ENCODE data around the gene TMEM244.

DNA sequence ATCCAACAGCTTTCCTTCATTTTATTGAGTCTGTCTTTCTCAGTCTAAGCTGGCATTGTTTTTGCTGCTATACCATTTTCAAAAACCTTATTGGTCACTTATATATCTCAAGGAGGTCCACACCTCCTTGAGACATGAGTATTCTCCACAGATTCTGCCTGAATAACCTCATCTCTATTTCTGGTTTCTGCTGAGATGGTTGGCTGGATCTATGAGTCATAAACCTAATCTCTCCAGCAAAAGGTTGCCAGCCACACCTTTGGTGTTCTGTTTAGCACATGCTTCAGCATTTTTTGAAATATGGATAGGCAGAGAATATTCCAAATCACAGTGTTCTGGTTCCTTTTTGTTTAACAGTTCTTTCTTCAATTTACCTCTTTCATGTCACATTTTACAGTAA is 40.8 kb upstream of the TMEM244 start:
- TF ChIP-seq EGR1 (conservative IDR thresholded peaks at IDR 0.05) = no peak
- TF ChIP-seq POLR2AphosphoS5 (IDR thresholded peaks at IDR 0.05; ENCODE audit: control insufficient read depth, insufficient read depth, low read depth, low read length) = no peak
- TF ChIP-seq, protein P1, sequence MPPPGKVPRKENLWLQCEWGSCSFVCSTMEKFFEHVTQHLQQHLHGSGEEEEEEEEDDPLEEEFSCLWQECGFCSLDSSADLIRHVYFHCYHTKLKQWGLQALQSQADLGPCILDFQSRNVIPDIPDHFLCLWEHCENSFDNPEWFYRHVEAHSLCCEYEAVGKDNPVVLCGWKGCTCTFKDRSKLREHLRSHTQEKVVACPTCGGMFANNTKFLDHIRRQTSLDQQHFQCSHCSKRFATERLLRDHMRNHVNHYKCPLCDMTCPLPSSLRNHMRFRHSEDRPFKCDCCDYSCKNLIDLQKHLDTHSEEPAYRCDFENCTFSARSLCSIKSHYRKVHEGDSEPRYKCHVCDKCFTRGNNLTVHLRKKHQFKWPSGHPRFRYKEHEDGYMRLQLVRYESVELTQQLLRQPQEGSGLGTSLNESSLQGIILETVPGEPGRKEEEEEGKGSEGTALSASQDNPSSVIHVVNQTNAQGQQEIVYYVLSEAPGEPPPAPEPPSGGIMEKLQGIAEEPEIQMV (tag; conservative IDR thresholded peaks at IDR 0.05; ENCODE audit: low read depth) = no peak
- TF ChIP-seq, protein P2, sequence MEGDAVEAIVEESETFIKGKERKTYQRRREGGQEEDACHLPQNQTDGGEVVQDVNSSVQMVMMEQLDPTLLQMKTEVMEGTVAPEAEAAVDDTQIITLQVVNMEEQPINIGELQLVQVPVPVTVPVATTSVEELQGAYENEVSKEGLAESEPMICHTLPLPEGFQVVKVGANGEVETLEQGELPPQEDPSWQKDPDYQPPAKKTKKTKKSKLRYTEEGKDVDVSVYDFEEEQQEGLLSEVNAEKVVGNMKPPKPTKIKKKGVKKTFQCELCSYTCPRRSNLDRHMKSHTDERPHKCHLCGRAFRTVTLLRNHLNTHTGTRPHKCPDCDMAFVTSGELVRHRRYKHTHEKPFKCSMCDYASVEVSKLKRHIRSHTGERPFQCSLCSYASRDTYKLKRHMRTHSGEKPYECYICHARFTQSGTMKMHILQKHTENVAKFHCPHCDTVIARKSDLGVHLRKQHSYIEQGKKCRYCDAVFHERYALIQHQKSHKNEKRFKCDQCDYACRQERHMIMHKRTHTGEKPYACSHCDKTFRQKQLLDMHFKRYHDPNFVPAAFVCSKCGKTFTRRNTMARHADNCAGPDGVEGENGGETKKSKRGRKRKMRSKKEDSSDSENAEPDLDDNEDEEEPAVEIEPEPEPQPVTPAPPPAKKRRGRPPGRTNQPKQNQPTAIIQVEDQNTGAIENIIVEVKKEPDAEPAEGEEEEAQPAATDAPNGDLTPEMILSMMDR (IDR thresholded peaks at IDR 0.05 in 2 of 3, conservative IDR thresholded peaks at IDR 0.05 in 1 of 3; ENCODE audit: insufficient read depth in 2 of 3, low read depth in 1 of 3, low read length in 3 of 3) = no peak
- no peak for TF ChIP-seq ZBTB1 (CRISPR knock-in tag; IDR thresholded peaks at IDR 0.05; ENCODE audit: borderline replicate concordance, low read depth)
- no peak for TF ChIP-seq ELF4 (CRISPR knock-in tag; IDR thresholded peaks at IDR 0.05)
- no peak for TF ChIP-seq SMC3 (conservative IDR thresholded peaks at IDR 0.05; ENCODE audit: insufficient read depth, low read depth, low read length)
- TF ChIP-seq TCF7 (IDR thresholded peaks at IDR 0.05; ENCODE audit: borderline replicate concordance) = no peak
- no peak for TF ChIP-seq CHD2 (IDR thresholded peaks at IDR 0.05; ENCODE audit: low read depth, low read length)

Measured in K562 (cell line).